A673 (cell line): ENCODE measurements around the gene SYCN. TPM values are rescaled to one million over a fixed set of nuclear protein-coding genes. Genes with fewer than 3 reads are reported as not detected.

Experiments
- BruUV-seq: library from RNA; stranded (reverse); fragments of 400-500 nt; replicated peaks from 2 replicates; lab custom pipeline; 2021; lab: Mats Ljungman, UMichigan
- CTCF ChIA-PET: fragments of 300-600 bp; sonication (Branson Sonifier 250); formaldehyde crosslinking; loops from one replicate; lab custom pipeline; 2022; ENCODE audit warnings: antibody characterized with exemption; lab: Charles Lee
- POLR2A ChIA-PET: fragments of 300-600 bp; sonication (Branson Sonifier 250); formaldehyde crosslinking; loops from one replicate; lab custom pipeline; 2022; ENCODE audit warnings: antibody characterized with exemption; ENCODE audit not compliant: low non-redundant PET; lab: Charles Lee
- DNase-seq: peaks from one replicate; pipeline ENCODE4 v3.0.0-alpha.2; 2015; ENCODE audit warnings: low spot score
- H3K27ac ChIP-seq: fragments of 200-600 bp; sonication (generic); 2 replicates; pipeline ENCODE4 v1.5.1; 2016; ENCODE audit warnings: mixed run types, low read depth, mild to moderate bottlenecking, mixed read lengths, antibody characterized with exemption, low read length; ENCODE audit not compliant: poor library complexity, severe bottlenecking
- H3K27me3 ChIP-seq: fragments of 200-600 bp; sonication (generic); replicated peaks from 2 replicates; pipeline ENCODE4 v1.6.1; 2017; ENCODE audit warnings: mixed run types, low read depth, mild to moderate bottlenecking, mixed read lengths, antibody characterized with exemption, low read length; ENCODE audit not compliant: insufficient read depth, poor library complexity
- H3K36me3 ChIP-seq: fragments of 200-600 bp; sonication (generic); 2 replicates; pipeline ENCODE4 v1.6.1; 2016; ENCODE audit warnings: mixed run types, mild to moderate bottlenecking, mixed read lengths, antibody characterized with exemption, low read length; ENCODE audit not compliant: insufficient read depth, poor library complexity, severe bottlenecking
- H3K4me1 ChIP-seq: fragments of 200-600 bp; sonication (generic); 2 replicates; pipeline ENCODE4 v1.6.1; 2017; ENCODE audit warnings: mixed run types, mild to moderate bottlenecking, mixed read lengths, antibody characterized with exemption, low read length; ENCODE audit not compliant: insufficient read depth, poor library complexity, severe bottlenecking
- H3K4me3 ChIP-seq: fragments of 200-600 bp; sonication (generic); 2 replicates; pipeline ENCODE4 v1.5.1; 2016; ENCODE audit warnings: low read depth, mixed run types, mild to moderate bottlenecking, mixed read lengths, low read length; ENCODE audit not compliant: poor library complexity, severe bottlenecking
- H3K9me3 ChIP-seq: fragments of 200-600 bp; sonication (generic); 2 replicates; pipeline ENCODE4 v1.6.1; 2016; ENCODE audit warnings: mixed run types, low read depth, mild to moderate bottlenecking, mixed read lengths, antibody characterized with exemption, low read length; ENCODE audit not compliant: poor library complexity, severe bottlenecking
- CTCF ChIP-seq: fragments of 300-800, 200-600 bp; sonication (generic); conservative IDR thresholded peaks from 2 replicates; pipeline ENCODE4 v1.5.1; 2017; ENCODE audit warnings: low read depth, mild to moderate bottlenecking, antibody characterized with exemption, low read length, moderate library complexity, mixed read lengths
- EZH2 ChIP-seq: fragments of 200-600 bp; sonication (generic); IDR thresholded peaks from 2 replicates; pipeline ENCODE4 v1.6.1; 2017; ENCODE audit warnings: borderline replicate concordance, low read depth, mild to moderate bottlenecking, mixed read lengths, antibody characterized with exemption, low read length; ENCODE audit not compliant: poor library complexity, severe bottlenecking
- intact Hi-C: fragments of 100-400 bp; cut with micrococcal nuclease; formaldehyde crosslinking; loops from one replicate; pipeline ENCODE4 v1.10.0; 2022; ENCODE audit not compliant: unreplicated experiment
- total RNA-seq: library from RNA; stranded (reverse); gene quantifications from 2 replicates; pipeline ENCODE4 v1.2.3, GENCODE V29; 2021

Gene SYCN
- total RNA-seq, 1 experiment from 2014 or later, result not detected

GRCh38 chr19:39188960-39189359 is 15.1 kb downstream of the SYCN start:
- DNase-seq, result no peak
- POLR2A ChIA-PET, result no interaction called here
- Histone ChIP-seq H3K4me3 (no peak overlapping the region), H3K27me3 (no peaks in the 10 kb centered on the region), H3K27ac (no peak overlapping the region), H3K4me1 (no peaks in the 10 kb centered on the region), H3K9me3 (no peaks in the 10 kb centered on the region), H3K36me3 (no peaks in the 10 kb centered on the region)
- intact Hi-C loops, result loop anchor here (5.0 kb wide), 1 partner anchor 67 kb away; no protein-coding TSS in a partner anchor
- TF ChIP-seq EZH2, result no peak
- TF ChIP-seq CTCF, result no peak
- CTCF ChIA-PET, result no interaction called here
- BruUV-seq, result no TSS peak

GRCh38 chr19:39187552-39187943 is 16.5 kb downstream of the SYCN start:
- no peak for DNase-seq
- CTCF ChIA-PET, result no interaction called here
- BruUV-seq, result no TSS peak
- no peaks in the 10 kb centered on the region for H3K4me1 ChIP-seq
- POLR2A ChIA-PET, result no interaction called here
- H3K27ac ChIP-seq, result no peak overlapping the region
- H3K4me3 ChIP-seq, result no peak overlapping the region
- H3K36me3 ChIP-seq, result no peaks in the 10 kb centered on the region
- intact Hi-C loops, result loop anchor here (5.0 kb wide), 1 partner anchor 65 kb away; no protein-coding TSS in a partner anchor
- H3K9me3 ChIP-seq, result no peaks in the 10 kb centered on the region
- H3K27me3 ChIP-seq, result no peaks in the 10 kb centered on the region
- TF ChIP-seq CTCF (0 out of 2 replicates have a peak, but pooled peaks have one; percentile 22), EZH2 (no peak)

- BruUV-seq, result no TSS peak
- POLR2A ChIA-PET, result interaction anchor here (0.7 kb wide), 1 partner anchor 232 kb away, joined by 3 read pairs; no protein-coding TSS in a partner anchor
- no peaks in the 10 kb centered on the region for H3K4me1 ChIP-seq
- H3K36me3 ChIP-seq, result no peaks in the 10 kb centered on the region
- no peak overlapping the region for H3K4me3 ChIP-seq
- TF ChIP-seq EZH2 (no peak), CTCF (no peak)
- H3K9me3 ChIP-seq, result no peaks in the 10 kb centered on the region
- DNase-seq, result no peak
- CTCF ChIA-PET, result no interaction called here
- intact Hi-C loops, result loop anchor here (5.0 kb wide), 1 partner anchor 64 kb away; no protein-coding TSS in a partner anchor
- H3K27ac ChIP-seq, result no peak overlapping the region
- no peaks in the 10 kb centered on the region for H3K27me3 ChIP-seq
Observed at GRCh38 chr19:39186391-39186790, 17.7 kb downstream of the SYCN start.
